ENCODE results near the gene SRSF4.
A peak's percentile ranks its signal among the peaks of the same experiment; 100 is the strongest.
"Not testable (repeated sequence)": the region's sequence is repeated elsewhere in the genome, so short reads cannot be mapped to it uniquely, and the experiment has no call there.

The SRSF4 gene

DNA sequence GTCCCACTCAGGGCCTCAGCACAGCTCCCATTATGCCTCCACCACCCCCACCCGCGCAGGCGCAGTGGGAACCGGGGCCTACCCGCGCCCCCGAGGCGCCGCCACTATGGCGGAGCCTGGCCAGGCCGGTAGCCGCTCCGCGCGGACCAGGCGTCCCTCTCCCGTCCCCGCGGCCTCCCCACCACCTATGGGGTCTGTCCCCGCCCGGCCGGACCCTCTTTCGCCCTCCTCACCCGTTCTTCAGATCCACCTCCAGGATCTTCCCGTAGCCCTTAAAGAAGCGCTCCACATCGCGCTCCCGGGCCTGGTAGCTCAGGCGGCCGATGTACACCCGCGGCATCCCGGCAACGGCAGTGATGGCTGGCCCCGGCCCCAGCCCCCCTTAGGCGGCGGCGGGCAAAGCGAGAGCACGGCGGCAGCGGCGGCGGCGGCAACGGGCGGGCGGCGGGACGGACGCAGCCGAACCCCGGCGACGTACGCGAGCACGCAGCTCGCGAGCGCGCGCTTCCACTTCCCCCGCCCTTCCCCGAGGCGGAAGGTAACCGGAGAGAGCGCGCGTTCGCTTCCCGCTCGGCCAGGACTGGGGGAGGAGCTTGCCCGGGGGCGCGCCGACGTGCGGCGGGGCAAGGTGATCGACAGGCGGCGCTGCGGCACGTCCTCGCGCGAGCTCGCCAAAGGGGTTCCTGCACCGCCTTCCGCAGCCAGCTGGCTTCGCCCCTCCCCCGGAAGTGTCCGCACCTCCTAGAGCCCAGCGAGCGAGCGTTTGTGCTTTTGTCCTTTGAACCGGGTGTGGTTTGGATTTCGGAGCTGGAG lies at the start of gene SRSF4:
TSS of gene SRSF4 (minus strand) at position 488 of the 813 bp plus-strand sequence. CDS start at position 340, 148 bp downstream.
- H3K4me3 ChIP-seq (ENCODE audit: low read depth, low read length): peak within 1 kb of the TSS; percentile 91
- DNase-seq (ENCODE audit: low read depth): peak; percentile 93

DNA sequence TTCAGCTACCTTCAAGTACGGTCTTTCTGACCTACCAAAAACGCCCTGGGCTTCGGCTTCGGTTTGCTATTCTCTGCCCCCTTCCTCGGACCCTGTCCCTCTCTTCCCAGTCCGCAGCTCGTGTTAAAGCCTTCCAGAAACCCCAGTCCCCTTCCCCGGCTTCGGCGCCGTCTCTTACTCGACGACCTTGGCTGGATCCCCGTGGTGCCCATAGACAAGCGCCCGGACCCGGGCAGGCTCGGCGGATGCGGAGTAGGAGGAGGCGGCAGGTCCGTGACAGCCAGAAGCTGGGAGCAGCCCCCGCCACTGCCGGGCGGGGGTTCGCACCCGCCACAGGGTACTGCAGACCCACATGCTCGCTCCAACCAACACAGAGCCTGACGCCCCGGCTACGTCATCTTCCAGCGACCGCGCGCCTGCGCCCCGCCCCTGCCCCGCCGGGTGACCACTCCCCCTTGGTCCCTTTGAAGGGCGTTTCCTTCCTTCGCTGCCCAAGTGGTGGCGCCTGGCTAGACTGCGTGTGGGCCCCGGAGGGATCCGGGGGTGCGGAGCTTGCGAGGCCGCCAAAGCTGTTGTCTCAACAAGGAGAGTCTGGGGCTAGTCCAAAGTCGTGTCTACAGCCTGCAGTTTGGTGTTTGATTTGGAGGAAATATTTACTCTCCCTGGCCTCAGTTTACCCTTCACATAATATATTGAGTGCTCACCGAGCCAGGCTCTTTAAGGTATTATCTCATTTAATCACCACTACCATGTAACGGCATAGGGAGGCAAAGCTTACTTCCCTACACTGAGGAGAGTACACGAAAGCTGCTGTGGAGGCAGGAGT lies 49.1 kb upstream of the SRSF4 start, which contains the start of gene MECR:
TSS of gene MECR (minus strand) at position 382 of the 826 bp plus-strand sequence. CDS start at position 354, 28 bp downstream.
- DNase-seq (ENCODE audit: low read depth): peak; percentile 71
- H3K4me3 ChIP-seq (ENCODE audit: low read depth, low read length): peak within 1 kb of the TSS; percentile 87

DNA sequence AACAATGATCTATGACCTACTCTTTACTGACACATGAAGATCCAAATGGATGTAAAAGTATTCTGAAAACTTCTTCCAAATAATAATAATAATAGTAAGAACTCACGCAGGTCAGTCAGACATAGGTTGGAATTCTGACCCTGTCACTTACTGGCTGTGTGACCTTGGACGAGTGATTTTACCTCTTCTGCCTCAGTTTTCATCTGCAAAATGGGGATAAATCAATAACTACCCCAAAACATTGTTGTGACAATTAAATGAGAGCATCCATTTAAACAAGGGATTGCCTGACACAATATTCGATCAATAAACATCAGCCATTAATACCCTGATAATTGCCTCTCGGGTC lies 48.5 kb upstream of the SRSF4 start:
- no peak for DNase-seq (ENCODE audit: low read depth)
- peak overlapping the region; percentile 87 for H3K4me3 ChIP-seq (ENCODE audit: low read depth, low read length)

DNA sequence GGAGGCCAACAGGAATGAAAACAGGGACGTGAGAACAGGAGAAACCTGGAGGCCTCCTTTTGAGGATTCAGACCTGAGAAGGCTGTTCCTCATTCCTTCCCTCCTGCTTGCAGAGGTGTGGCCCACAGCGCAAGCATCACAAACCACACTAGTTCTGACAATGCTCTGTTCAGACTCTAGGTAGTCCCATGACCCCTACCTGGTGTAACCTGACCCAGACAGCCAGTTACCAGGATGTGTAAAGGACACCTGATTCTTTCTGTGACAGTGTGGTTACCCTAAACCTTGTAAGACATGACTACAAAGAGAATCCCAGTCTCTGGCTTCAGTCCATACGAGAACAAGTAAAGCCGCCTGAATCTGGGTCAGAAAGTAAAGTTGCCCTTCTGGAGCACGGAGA lies 45.8 kb upstream of the SRSF4 start:
- H3K4me3 ChIP-seq (ENCODE audit: low read depth, low read length): no peak overlapping the region
- no peak for DNase-seq (ENCODE audit: low read depth)

DNA sequence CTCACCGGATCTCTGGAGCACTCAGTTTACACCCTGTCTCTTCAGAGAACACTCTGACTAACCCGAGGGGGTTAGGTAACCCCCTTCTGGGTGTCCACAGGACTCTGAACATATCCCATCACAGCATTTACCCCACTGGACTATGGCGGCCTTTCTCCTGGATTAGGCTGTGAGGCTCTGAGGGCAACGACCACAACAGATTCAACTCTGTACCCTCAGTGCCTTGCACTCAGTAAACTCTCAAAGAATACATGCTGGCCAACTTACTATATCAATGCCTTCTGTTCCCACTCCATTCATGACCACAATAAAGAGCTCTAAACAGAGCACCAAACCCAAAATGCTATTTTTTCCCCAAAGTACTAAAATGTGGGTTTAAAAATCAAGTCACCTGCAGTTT lies 43.7 kb upstream of the SRSF4 start:
- no peak for DNase-seq (ENCODE audit: low read depth)
- no peak overlapping the region for H3K4me3 ChIP-seq (ENCODE audit: low read depth, low read length)

DNA sequence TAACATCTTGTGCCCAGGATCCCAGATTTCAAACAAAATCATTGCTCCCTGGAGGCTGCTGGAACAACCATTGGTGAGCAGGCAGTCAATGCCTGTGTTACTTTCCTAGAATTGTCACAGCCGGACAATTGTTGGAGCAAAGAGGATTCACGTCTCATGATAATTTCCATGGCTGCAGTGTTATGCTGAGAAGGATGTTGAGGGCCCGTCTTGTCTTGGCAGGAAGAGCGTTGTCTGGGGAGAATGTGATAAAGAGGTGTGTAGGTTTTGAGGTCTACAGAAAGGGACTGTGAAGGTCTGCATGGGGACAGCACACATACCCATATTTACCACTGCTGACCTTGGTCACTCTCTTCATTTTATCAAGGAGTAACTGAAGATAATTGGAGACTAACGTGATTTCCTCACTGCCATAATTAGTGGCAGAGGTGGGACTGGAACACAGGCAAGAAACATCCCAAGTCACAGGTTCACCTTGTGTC lies 42.7 kb upstream of the SRSF4 start:
- no peak overlapping the region for H3K4me3 ChIP-seq (ENCODE audit: low read depth, low read length)
- DNase-seq (ENCODE audit: low read depth): no peak

DNA sequence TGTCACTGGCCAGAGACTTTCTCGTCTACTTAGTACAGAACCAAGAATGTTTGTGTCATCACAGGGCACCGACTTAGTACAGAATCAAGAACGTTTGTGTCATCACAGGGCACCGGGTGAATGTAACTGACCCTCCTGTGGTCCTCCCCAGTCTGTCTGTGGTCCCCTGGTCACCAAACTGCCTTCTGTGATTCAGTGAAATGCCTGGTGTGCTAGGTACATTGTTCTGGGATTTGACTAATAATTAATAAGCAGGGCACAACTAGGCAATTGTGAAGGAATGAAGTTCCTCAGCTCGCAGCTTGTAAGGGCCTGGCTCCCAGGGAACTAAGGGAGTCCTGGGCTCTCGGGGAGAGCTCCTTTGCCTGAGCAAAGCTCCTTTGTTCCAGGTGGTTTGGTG lies 41.8 kb upstream of the SRSF4 start:
- no peak for DNase-seq (ENCODE audit: low read depth)
- no peak overlapping the region for H3K4me3 ChIP-seq (ENCODE audit: low read depth, low read length)

DNA sequence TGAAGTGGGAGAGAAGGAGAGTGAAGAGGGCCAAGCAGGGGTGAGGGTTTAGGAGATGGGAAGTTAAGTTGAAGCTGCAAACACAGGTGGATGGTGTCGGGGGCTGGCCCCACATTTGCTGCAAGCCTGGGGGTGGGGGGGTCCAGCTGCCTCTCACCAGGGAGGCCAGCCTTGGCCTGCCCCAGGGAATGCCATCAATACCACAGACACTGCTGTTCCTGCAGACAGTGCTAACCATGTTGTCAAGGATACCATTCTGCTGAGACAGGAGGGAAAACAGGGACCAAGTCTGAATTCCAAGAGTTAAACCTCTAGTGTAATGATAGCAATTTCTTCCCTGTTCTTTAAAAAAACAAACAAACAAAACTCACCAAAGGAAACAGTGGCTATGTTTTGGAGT lies 41.0 kb upstream of the SRSF4 start:
- no peak for DNase-seq (ENCODE audit: low read depth)
- H3K4me3 ChIP-seq (ENCODE audit: low read depth, low read length): no peak overlapping the region

DNA sequence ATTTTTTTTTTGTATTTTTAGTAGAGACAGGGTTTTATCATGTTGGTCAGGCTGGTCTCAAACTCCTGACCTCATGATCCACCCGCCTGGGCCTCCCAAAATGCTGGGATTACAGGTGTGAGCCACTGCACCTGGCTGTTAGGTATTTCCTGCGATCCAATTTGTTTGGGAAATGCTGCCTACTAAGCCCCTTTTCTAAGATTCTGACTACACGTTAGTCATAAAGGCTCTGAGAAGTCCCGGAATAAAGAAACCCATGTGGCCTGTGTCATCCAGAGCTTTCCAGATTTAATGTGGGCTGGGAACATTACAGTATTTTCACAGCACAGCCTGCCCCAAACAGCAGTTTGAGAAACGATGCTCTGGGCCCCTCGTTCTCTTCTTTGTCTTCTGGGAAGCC lies 40.6 kb upstream of the SRSF4 start:
- DNase-seq (ENCODE audit: low read depth); H3K4me3 ChIP-seq (ENCODE audit: low read depth, low read length): not testable (repeated sequence)

DNA sequence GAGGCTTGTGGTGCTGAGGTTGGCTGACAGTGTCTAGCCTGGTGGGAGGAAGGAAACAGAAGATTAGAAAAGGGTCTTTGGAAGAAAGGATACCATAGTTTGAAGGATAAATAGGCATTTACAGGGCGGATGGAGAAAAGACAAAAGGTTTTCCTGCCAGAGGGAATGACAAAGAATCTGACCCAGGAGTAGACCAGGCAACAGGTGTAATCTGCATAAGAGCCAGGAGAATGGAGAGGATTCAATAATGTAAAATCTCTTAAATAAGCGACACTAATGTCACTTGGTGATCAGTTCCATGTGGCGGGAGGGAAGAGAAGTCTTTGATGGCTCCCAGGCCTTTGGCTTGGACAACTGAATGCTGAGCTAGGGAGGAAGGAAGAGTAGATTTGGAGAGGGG lies 39.6 kb upstream of the SRSF4 start:
- no peak for DNase-seq (ENCODE audit: low read depth)
- H3K4me3 ChIP-seq (ENCODE audit: low read depth, low read length): no peak overlapping the region

DNA sequence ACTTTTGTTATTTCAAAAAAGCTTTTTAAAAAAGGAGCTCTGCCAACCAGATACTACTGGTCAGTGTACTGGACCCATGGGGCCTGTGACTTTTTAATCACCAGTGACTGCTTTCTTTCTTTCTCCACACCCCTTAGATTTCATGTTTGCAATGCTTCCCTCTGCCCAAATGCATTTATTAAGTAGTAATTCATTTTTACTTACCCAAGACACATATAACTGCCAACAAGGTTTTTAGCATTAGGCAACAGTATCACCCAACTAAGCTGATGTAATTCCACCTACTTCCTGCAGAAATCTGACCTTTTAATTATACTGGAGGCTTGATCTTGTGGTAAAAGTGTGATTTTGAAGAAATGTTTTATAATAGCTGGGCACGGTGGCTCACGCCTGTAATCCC lies 36.5 kb upstream of the SRSF4 start:
- H3K4me3 ChIP-seq (ENCODE audit: low read depth, low read length): no peak overlapping the region
- no peak for DNase-seq (ENCODE audit: low read depth)

DNA sequence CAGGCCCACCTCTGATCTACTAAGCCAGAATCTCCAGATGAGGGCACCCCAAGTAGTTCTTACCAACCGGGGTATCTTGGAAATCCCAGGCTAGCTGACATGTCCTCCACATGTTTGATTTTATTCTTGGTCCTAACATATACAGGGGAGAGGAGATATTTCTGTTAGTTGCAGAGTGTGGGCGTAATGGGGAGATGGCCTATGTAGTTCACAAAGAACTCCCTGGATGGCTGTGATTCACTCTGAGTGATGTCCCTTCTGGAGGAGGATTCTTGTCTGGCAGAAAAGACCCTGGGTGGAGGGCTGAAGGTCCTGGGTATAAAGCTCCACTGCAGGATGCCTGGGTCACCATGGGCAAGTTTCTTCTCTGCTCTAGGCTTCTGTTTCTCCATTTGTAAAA lies 35.9 kb upstream of the SRSF4 start:
- DNase-seq (ENCODE audit: low read depth): no peak
- no peak overlapping the region for H3K4me3 ChIP-seq (ENCODE audit: low read depth, low read length)

DNA sequence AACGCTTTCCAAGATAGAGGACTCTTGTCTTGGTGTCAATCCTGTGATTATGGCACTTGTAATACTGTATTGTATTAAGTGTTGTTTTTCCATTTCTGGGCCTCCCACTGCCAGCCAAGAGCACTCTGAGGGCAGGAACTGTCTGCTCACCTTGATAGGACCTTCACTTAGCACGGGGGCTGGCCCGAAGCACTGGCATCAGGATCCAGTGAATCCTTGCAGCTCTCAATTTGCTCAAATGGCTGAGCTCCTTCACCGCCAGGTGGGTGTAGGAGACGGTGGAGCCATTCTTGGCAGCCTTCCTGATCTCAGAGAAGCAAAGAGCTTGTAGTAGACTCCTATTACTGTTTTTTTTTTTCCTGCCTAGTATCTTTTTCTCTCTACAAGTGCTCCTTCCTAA lies 31.4 kb upstream of the SRSF4 start:
- no peak for DNase-seq (ENCODE audit: low read depth)
- no peak overlapping the region for H3K4me3 ChIP-seq (ENCODE audit: low read depth, low read length)

DNA sequence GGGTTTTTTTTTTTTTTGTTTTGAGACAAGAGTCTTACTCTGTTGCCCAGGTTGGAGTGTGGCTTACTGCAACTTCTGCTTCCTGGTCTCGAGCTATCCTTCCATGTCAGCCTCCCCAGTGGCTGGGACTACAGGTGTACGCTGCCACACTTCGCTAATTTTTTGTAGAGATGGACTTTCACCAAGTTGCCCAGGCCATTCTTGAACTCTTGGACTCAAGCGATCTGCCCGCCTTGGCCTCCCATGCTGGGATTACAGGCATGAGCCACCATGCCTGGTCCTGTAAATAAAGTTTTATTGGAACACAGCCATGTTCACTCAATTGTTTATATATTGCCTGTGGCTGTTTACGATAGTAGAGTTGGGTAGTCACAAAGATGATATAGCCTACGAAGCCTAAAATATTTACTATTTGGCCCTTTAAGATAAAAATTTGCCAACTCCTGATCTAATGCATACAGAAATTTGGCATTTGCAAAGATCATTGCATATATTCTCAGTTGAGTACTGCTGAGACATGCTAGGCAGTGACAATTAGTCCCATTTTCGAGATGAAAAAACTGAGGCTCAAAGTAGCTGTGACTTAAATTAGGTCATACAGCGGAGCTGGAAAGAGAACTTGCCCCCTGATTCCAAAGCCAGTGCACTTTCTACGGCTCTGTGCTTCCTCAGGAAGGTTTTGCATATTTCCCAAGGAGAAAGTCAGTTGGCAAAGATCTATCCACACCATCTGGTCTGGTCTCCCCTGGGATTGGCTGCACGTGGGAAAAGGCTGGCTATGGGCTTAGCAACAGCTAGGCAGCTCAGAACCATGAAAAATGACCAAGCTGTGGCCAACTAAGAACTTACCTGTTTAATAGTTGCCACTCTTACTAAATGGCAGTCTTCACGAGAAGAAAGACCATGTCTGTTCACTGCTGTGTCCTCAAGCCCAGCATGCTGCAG lies 29.7 kb upstream of the SRSF4 start:
- no peak for DNase-seq (ENCODE audit: low read depth)
- H3K4me3 ChIP-seq (ENCODE audit: low read depth, low read length): no peak overlapping the region

DNA sequence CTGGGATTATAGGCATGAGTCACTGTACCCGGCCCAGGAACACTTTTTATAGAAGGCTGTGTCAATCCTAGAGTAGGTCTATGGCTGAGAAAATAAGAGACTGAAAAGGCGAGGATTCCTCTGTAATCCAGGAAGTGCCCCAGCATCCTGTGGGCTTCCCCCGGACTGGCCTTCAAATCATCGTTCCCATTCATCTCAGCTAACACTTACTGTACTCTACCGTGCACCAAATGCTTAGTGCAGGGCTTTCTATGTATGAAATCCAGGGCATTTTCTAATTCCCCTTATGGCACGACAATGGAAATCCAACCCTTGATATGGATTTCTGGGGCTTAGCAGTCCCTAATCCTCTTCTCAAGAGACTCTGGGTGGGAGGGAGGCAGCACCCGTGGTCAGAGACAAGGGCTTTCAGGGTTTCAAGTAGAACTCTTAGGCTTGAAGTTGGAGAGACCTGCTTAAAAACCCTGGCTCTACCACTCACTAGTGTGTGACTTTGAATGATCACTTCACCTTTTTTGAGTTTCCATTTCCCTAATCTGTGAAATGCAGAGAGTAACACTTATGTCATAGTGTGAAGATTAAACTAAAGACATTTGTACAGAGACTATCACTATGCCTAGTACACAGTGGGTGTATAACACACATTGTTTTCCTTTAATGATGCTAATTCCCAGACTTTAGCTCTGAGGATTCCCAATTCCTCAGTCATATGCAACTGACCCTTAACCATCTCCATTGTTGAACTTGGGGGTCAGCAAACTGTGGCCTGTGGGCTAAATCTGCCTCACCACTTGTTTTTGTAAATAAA lies 28.8 kb upstream of the SRSF4 start:
- no peak overlapping the region for H3K4me3 ChIP-seq (ENCODE audit: low read depth, low read length)
- no peak for DNase-seq (ENCODE audit: low read depth)

DNA sequence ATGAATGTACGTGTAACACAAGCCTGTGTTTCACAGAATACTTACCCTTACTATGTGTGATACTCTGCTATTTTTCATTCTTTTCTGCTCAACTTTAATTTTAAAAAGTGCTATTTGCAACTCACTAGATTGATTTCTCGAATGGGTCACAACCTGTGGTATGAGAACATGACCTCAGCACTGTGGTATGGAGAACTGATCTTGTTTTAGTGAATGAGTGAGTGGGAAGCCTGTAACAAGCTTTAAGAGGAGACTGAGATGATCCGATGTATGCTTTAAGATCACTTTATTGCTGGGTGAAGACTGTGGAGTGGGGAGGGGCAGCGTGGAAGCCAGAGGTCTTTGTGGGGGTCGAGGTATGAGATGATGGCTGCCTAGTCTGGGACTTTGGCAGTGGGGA lies 27.5 kb upstream of the SRSF4 start:
- no peak for DNase-seq (ENCODE audit: low read depth)
- H3K4me3 ChIP-seq (ENCODE audit: low read depth, low read length): no peak overlapping the region

DNA sequence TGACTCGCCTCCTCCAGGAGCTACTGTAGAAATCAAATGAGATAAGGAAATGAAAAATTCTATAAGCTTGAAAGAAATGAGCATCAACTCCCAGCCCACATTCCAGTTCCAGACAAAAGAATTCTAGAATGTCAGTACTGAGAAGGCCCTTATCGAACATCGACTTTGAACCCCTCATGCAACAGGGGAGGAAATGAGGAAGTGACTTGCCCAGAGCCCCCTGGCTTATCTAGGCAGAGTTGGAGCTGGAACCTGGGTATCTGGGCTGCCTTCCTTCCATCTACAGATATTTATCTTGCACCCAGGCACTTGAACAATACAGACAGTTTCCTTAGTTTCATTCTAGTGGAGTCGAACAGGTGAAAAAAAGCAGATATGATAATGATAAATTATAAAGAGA lies 26.7 kb upstream of the SRSF4 start:
- DNase-seq (ENCODE audit: low read depth): no peak
- H3K4me3 ChIP-seq (ENCODE audit: low read depth, low read length): no peak overlapping the region

DNA sequence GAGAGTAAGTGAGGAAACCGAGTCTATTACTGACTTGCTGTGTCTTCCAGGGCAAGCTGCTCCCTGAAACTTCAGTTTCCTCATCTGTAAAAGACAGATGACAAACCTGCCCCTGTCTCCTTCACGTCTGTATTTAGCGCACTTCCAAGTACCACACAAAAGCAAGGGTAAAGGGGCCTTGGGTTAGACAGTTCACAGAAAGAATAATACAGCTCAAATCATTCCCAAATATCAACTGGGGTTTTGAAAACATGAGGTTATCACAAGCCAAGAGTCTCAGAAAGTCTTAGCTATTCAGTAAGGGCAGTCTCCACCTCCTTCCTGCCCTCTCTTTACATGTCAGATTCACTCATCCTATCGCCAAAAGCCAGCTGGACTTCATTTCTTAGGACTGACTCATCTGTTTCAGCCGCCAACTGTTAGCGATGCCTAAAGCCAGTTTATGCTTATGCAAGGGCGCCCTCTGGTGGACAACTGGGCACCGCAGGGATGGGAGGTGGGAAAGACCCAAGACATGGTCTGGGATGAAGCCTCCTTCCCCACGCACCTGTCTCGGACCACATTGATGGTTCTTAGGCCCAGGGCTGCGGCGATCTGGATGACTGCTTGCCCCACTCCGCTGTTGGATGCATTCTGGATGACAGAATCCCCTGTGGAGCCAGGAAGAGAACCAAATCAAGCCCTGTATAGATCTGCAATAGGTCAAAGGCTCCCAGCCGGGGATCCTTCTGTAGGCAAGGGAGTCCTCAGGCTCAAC lies 21.1 kb upstream of the SRSF4 start:
- no peak overlapping the region for H3K4me3 ChIP-seq (ENCODE audit: low read depth, low read length)
- DNase-seq (ENCODE audit: low read depth): peak; percentile 89
